ENCODE results near the gene RFK. TPM values are rescaled to one million over a fixed set of nuclear protein-coding genes. Genes with fewer than 3 reads are reported as not detected.

The RFK gene
- total RNA-seq, 2 donors from 2014 or later = 16.5 to 17.4 TPM

DNA sequence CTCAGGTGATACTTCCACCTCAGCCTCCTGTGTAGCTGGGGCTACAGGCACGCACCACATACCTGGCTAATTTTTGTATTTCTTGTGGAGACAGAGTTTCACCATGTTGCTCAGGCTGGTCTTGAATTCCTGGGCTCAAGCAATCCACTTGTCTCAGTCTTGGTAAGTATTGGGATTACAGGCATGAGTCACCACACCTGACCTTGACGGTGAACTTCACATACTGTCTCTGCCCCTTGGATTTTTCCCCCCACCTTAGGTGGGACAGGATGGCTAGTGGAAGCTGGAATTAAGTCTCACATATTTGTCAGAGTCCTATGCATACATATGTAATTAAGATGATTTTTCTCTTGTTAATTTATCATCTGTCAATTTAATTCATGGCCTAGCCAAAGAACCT is 20.9 kb upstream of the RFK start:
- no peak overlapping the region for H3K4me3 ChIP-seq (ENCODE audit: low read length)
- no peak overlapping the region for H3K4me3 Mint-ChIP-seq

DNA sequence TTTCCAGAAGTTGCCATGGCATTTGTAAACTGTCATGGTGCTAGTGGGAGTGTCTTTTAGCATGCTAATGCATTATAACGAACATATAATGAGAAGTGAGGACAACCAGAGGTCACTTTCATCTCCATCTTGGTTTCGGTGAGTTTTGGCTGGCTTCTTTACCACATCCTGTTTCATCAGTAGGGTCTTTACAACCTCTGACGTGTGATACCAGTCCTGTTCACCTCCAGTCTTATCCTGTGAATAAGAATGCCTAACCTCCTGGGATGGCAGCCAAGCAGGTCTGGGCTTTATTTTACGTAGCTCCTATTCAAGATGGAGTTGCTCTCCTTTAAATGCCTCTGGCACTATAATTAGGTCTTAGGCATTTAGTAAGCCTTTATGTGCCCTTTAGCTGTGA is 20.4 kb upstream of the RFK start:
- Histone ChIP-seq H3K4me1 (ENCODE audit: control insufficient read depth, insufficient read depth, low read length) (no peaks in the 10 kb centered on the region), H3K27ac (ENCODE audit: low read depth, low read length) (no peak overlapping the region), H3K36me3 (ENCODE audit: control insufficient read depth, insufficient read depth, low read length) (no peaks in the 10 kb centered on the region), H3K27me3 (ENCODE audit: control insufficient read depth, insufficient read depth, low read length, poor library complexity, severe bottlenecking) (no peaks in the 10 kb centered on the region), H3K9me3 (ENCODE audit: control insufficient read depth, low read length) (peaks cover 11% of the 10 kb centered on the region), H3K4me3 (ENCODE audit: low read length) (no peak overlapping the region), H3K9ac (ENCODE audit: extremely low read depth, low read length, poor library complexity, severe bottlenecking) (no peak overlapping the region)
- no peaks in the 10 kb centered on the region for H3K36me3 Mint-ChIP-seq (ENCODE audit: low read depth)
- 88 to 91% methylated on average over 3 to 4 of the region's 4 CpGs for whole genome bisulfite sequencing, 2 experiments (ENCODE audit: insufficient coverage in 1 of 2, insufficient read length in 1 of 2)
- peaks cover 2% of the 10 kb centered on the region for H3K9me3 Mint-ChIP-seq
- no peak overlapping the region for H3K27ac Mint-ChIP-seq
- DNase-seq = no peak
- TF ChIP-seq CTCF (conservative IDR thresholded peaks at IDR 0.05) = no peak
- H3K27me3 Mint-ChIP-seq (ENCODE audit: insufficient read depth) = no peaks in the 10 kb centered on the region
- peaks cover 8% of the 10 kb centered on the region for H3K4me1 Mint-ChIP-seq
- no peak overlapping the region for H3K4me3 Mint-ChIP-seq

More for the DNA sequence above, 20.9 kb upstream of the RFK start:
- Mint-ChIP-seq H3K27me3 (ENCODE audit: insufficient read depth) (no peaks in the 10 kb centered on the region), H3K4me1 (peaks cover 8% of the 10 kb centered on the region), H3K36me3 (ENCODE audit: low read depth) (no peaks in the 10 kb centered on the region), H3K27ac (no peak overlapping the region), H3K9me3 (peaks cover 2% of the 10 kb centered on the region)
- WGBS, 2 experiments (ENCODE audit: insufficient coverage in 1 of 2, insufficient read length in 1 of 2) = 95 to 100% methylated on average over 1 to 2 of the region's 2 CpGs
- Histone ChIP-seq H3K27me3 (ENCODE audit: control insufficient read depth, insufficient read depth, low read length, poor library complexity, severe bottlenecking) (no peaks in the 10 kb centered on the region), H3K9ac (ENCODE audit: extremely low read depth, low read length, poor library complexity, severe bottlenecking) (no peak overlapping the region), H3K9me3 (ENCODE audit: control insufficient read depth, low read length) (peaks cover 11% of the 10 kb centered on the region), H3K4me1 (ENCODE audit: control insufficient read depth, insufficient read depth, low read length) (no peaks in the 10 kb centered on the region), H3K36me3 (ENCODE audit: control insufficient read depth, insufficient read depth, low read length) (no peaks in the 10 kb centered on the region), H3K27ac (ENCODE audit: low read depth, low read length) (no peak overlapping the region)
- no peak for TF ChIP-seq CTCF (conservative IDR thresholded peaks at IDR 0.05)
- DNase-seq = no peak

DNA sequence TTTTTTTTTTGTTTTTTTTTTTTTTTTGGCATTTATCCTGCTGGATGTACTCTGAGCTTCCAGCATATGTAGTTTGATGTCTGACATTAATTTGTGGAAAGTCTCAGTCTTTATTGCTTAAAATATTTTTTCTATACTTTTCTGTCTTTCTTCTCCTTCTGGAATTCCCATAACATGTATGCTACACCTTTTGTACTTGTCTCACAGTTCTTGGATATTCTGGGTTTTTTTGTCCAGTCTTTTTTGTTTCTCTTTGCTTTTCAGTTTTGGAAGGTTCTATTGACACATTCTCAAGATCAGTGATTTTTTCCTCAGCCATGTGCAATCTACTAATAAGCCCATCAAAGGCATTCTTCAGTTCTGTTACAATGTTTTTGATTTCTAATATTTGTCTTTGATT is 19.4 kb upstream of the RFK start:
- peaks cover 8% of the 10 kb centered on the region for H3K4me1 Mint-ChIP-seq
- DNase-seq = no peak
- Histone ChIP-seq H3K4me3 (ENCODE audit: low read length) (no peak overlapping the region), H3K9me3 (ENCODE audit: control insufficient read depth, low read length) (peaks cover 11% of the 10 kb centered on the region), H3K27ac (ENCODE audit: low read depth, low read length) (no peak overlapping the region), H3K36me3 (ENCODE audit: control insufficient read depth, insufficient read depth, low read length) (no peaks in the 10 kb centered on the region), H3K27me3 (ENCODE audit: control insufficient read depth, insufficient read depth, low read length, poor library complexity, severe bottlenecking) (no peaks in the 10 kb centered on the region), H3K9ac (ENCODE audit: extremely low read depth, low read length, poor library complexity, severe bottlenecking) (no peak overlapping the region), H3K4me1 (ENCODE audit: control insufficient read depth, insufficient read depth, low read length) (no peaks in the 10 kb centered on the region)
- no peak overlapping the region for H3K27ac Mint-ChIP-seq
- H3K36me3 Mint-ChIP-seq (ENCODE audit: low read depth) = no peaks in the 10 kb centered on the region
- H3K4me3 Mint-ChIP-seq = no peak overlapping the region
- H3K9me3 Mint-ChIP-seq = peaks cover 2% of the 10 kb centered on the region
- TF ChIP-seq CTCF (conservative IDR thresholded peaks at IDR 0.05) = no peak
- H3K27me3 Mint-ChIP-seq (ENCODE audit: insufficient read depth) = no peaks in the 10 kb centered on the region

Measured in endodermal cell (in vitro differentiated cells).